Fibroblast of villous mesenchyme (primary cell): Measurements from ENCODE around the gene COQ5. TPM values are rescaled to one million over a fixed set of nuclear protein-coding genes. Genes with fewer than 3 reads are reported as not detected.

Experiments
- DNase-seq: peaks from one replicate; pipeline ENCODE4 v3.0.0-alpha.2; 2010; ENCODE audit warnings: low read depth
- H3K4me3 ChIP-seq: 2 replicates; pipeline ENCODE4 v1.5.1; 2011; ENCODE audit warnings: low read depth, mild to moderate bottlenecking, low read length
- CTCF ChIP-seq: IDR thresholded peaks from 2 replicates; pipeline ENCODE4 v1.5.1; 2012; ENCODE audit warnings: low read depth, mild to moderate bottlenecking, low read length; ENCODE audit not compliant: insufficient read depth
- total RNA-seq: library from RNA; depleted of rRNA; stranded (reverse); fragments of >200 nt; gene quantifications from 2 replicates; pipeline ENCODE4 v1.2.3, GENCODE V29; 2012

COQ5 gene
- 18.4 and 29.8 TPM in 2 replicates for total RNA-seq

- H3K4me3 ChIP-seq = peak within 1 kb of the TSS; percentile 60
- TF ChIP-seq CTCF = no peak
- peak; percentile 88 for DNase-seq
These were observed at the start of gene COQ5 for GRCh38 chr12:120528861-120529525. Gene COQ5, minus strand, starts transcription at chr12:120529158. Its CDS starts 17 bp downstream, at chr12:120529141.

- H3K4me3 ChIP-seq = no peak overlapping the region
- TF ChIP-seq CTCF = no peak
- DNase-seq = no peak
These were observed 45.1 kb upstream of the COQ5 start for GRCh38 chr12:120574106-120574505.

DNA sequence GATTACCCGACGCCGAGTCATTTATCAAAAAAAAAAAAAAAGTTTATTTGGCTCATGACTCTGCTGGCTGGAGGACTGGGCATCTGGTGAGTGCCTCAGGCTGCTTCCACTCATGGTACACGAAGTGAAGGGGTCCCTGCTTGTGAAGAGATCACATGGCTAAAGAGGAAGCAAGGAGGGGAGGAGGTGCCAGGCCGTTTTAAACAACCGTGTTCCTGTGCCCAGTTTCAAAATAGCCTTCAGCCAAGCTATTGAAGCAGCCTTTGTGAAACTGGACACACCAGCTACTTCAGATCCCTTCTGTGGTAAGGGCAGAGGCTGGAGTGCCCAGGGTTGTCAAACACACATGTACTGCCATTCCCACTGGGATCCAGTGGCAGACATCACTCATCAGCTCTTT is 44.6 kb upstream of the COQ5 start:
- no peak for DNase-seq
- no peak overlapping the region for H3K4me3 ChIP-seq
- TF ChIP-seq CTCF = no peak

DNA sequence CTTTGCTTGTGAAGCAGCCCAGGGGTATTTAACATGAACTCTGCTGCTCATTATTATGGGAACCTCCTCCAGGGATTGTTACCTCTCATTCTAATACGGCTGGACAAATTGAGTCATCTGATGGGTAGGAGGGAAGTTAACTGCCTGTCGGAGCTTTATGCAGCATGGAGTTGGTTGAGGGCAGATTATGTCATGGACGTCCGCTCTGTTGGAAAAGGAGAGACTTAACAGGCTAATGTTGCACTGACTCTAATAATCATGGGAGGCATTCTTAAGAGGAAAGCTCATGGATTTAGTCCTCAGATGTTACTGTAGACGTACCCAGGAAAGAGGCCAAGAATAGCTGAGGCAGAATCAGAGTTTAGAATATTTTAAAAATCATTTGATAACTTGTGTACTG is 42.3 kb upstream of the COQ5 start:
- H3K4me3 ChIP-seq = no peak overlapping the region
- DNase-seq = peak; percentile 13
- no peak for TF ChIP-seq CTCF

DNA sequence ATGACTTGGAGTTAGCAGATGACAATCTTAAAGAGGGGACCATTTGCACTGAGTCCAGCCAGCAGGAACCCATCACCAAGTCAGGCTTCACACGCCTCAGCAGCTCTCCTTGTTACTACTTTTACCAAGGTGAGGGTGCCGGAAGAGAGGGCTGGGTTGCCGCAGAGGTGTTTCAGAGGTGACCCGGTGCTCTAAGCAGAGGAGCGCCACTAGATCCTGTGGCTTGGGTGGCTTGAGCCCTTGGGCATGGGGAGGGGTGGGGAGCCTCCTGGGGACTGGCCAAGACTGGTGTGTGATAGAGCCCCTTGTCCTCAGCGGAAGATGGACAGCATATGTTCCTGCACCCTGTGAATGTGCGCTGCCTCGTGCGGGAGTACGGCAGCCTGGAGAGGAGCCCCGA is 34.5 kb upstream of the COQ5 start:
- TF ChIP-seq CTCF = no peak

GRCh38 chr12:120562906-120563305 is 33.9 kb upstream of the COQ5 start:
- no peak for TF ChIP-seq CTCF
- H3K4me3 ChIP-seq = no peak overlapping the region
- DNase-seq = no peak

More for the DNA sequence above, 34.5 kb upstream of the COQ5 start:
- no peak overlapping the region for H3K4me3 ChIP-seq
- DNase-seq = no peak

- no peak overlapping the region for H3K4me3 ChIP-seq
- TF ChIP-seq CTCF = no peak
- DNase-seq = no peak
These were observed 28.6 kb upstream of the COQ5 start for GRCh38 chr12:120557589-120557988.
